Esophagus muscularis mucosa (tissue), 4 donors: ENCODE measurements around the gene PARS2.

Experiments
- CTCF ChIP-seq, 3 experiments: fragments of 200-600 bp in 2 of 3; fragments of 450-650 bp in 1 of 3; sonication (generic) in 2 of 3; IDR thresholded peaks; one replicate each; pipeline ENCODE4 v1.5.1; 2017 to 2019; ENCODE audit warnings: antibody characterized with exemption in 3 of 3, mild to moderate bottlenecking in 2 of 3, moderate library complexity in 1 of 3
- EP300 ChIP-seq: sonication (generic); formaldehyde crosslinking; IDR thresholded peaks from one replicate; pipeline ENCODE4 v1.6.1; 2017; ENCODE audit warnings: antibody characterized with exemption
- POLR2A ChIP-seq: fragments of 450-650 bp; IDR thresholded peaks from one replicate; pipeline ENCODE4 v1.6.1; 2017; ENCODE audit warnings: antibody characterized with exemption, moderate library complexity, mild to moderate bottlenecking, low read depth
- POLR2AphosphoS5 ChIP-seq, 2 donors: sonication (generic); formaldehyde crosslinking; IDR thresholded peaks; one replicate each; pipeline ENCODE4 v1.6.1; 2017; ENCODE audit warnings: antibody characterized with exemption in 2 of 2

- TF ChIP-seq CTCF (IDR thresholded peaks at IDR 0.05) = no peak
- no peak for TF ChIP-seq POLR2AphosphoS5 (IDR thresholded peaks at IDR 0.05)
- no peak for TF ChIP-seq EP300
- TF ChIP-seq POLR2A = no peak
Observed at GRCh38 chr1:54736685-54737084, 27.6 kb downstream of the PARS2 start.
